Measurements from ENCODE around the gene ANXA1. TPM values are rescaled to one million over a fixed set of nuclear protein-coding genes. Genes with fewer than 3 reads are reported as not detected.

Gene ANXA1
- total RNA-seq, 2 donors from 2014 or later, result 37.9 to 44.8 TPM

DNA sequence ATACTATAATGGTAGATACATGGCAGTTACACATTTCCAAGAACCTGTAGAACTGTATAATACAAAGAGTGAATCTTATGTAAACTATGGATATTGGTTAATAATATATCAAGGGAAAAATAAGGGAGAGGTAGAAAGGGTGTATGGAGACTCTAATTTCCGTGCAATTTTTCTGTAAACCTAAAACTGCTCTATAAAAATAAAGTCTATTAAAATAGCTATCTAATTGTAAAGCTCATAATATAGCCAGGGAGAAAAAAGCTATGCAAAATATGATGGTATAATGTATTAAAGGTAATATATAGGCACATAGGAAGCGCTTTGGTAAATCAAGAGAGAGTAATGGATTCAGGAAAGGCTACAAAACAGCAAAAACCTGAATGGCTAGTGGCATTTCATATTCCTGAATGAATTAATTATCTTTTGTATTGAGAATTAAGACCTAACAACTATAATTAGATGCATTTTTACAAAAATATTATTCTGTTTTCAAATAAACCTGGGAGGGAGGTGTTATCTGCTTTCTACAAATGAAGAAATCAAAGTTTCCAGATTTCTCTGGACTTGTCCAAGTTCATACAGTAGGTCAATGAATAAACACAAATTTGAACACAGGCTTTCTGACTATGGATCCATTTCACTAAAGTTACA is 22.8 kb downstream of the ANXA1 start:
- Histone ChIP-seq H3K27ac (no peak overlapping the region), H3K27me3 (no peaks in the 10 kb centered on the region), H3K4me3 (no peak overlapping the region), H3K36me3 (replicated peaks in 1 of 2; ENCODE audit: insufficient read depth in 1 of 2, low read depth in 2 of 2) (no peaks in the 10 kb centered on the region), H3K4me1 (no peaks in the 10 kb centered on the region), H3K9me3 (no peaks in the 10 kb centered on the region)
- no peak for ATAC-seq
- no peak for DNase-seq
- TF ChIP-seq POLR2A (IDR thresholded peaks at IDR 0.05), result no peak
- TF ChIP-seq, protein P1, sequence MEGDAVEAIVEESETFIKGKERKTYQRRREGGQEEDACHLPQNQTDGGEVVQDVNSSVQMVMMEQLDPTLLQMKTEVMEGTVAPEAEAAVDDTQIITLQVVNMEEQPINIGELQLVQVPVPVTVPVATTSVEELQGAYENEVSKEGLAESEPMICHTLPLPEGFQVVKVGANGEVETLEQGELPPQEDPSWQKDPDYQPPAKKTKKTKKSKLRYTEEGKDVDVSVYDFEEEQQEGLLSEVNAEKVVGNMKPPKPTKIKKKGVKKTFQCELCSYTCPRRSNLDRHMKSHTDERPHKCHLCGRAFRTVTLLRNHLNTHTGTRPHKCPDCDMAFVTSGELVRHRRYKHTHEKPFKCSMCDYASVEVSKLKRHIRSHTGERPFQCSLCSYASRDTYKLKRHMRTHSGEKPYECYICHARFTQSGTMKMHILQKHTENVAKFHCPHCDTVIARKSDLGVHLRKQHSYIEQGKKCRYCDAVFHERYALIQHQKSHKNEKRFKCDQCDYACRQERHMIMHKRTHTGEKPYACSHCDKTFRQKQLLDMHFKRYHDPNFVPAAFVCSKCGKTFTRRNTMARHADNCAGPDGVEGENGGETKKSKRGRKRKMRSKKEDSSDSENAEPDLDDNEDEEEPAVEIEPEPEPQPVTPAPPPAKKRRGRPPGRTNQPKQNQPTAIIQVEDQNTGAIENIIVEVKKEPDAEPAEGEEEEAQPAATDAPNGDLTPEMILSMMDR (IDR thresholded peaks at IDR 0.05), result no peak
- intact Hi-C loops (cut with DNase I), result no loop called here
- 87% methylated on average over 2 of the region's 2 CpGs for WGBS, 2 donors

DNA sequence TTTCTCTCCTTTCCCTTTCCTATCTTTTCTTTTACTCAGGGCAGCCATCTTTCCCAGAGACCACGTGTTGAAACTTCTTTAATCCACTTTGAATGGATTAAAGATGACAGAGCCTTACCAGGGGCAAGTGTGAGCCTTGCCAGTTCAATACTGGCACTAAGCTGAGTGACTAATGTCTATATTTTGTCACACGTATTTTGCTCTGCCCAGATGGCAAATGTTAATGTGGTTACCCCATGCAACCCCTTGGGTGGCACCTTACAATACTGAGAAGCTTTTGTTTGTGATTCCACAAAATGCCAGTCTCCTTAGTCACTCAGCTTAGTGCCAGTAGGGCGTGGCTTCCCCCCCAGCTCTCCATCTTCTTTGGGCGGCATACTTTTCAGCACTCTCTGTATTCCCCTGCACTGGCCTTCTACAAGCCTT is 24.8 kb downstream of the ANXA1 start:
- DNase-seq, result no peak
- no peak overlapping the region for H3K27ac ChIP-seq
- WGBS, 2 donors, result 50 to 61% methylated on average over 4 of the region's 4 CpGs
- no peaks in the 10 kb centered on the region for H3K36me3 ChIP-seq (replicated peaks in 1 of 2; ENCODE audit: insufficient read depth in 1 of 2, low read depth in 2 of 2)
- no peaks in the 10 kb centered on the region for H3K27me3 ChIP-seq
- TF ChIP-seq, protein P1 (IDR thresholded peaks at IDR 0.05), result no peak
- TF ChIP-seq POLR2A (IDR thresholded peaks at IDR 0.05), result no peak
- no peaks in the 10 kb centered on the region for H3K9me3 ChIP-seq
- intact Hi-C loops (cut with DNase I), result no loop called here
- no peak overlapping the region for H3K4me3 ChIP-seq
- no peak for ATAC-seq
- H3K4me1 ChIP-seq, result no peaks in the 10 kb centered on the region

DNA sequence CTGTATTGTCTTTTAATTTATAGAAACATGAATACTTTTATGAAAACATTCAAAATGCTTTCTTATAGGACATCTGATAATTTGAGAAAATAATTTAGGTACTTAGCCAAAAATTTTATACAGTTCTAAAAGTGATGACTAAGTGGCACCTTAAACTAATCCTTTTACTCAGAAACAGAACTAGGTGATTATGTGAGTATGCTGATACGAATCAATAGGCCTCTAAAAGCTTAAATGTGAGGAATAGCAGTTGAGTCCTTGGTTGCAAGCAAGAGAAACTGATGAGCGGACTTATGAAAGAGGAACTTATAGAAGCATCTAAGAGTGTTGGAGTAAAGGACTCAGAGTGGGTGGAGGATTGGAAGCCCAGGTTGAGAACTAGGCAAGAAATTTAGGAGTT is 26.4 kb downstream of the ANXA1 start:
- WGBS, 2 donors, result 57 to 73% methylated on average over 2 of the region's 2 CpGs
- no peak overlapping the region for H3K4me3 ChIP-seq

DNA sequence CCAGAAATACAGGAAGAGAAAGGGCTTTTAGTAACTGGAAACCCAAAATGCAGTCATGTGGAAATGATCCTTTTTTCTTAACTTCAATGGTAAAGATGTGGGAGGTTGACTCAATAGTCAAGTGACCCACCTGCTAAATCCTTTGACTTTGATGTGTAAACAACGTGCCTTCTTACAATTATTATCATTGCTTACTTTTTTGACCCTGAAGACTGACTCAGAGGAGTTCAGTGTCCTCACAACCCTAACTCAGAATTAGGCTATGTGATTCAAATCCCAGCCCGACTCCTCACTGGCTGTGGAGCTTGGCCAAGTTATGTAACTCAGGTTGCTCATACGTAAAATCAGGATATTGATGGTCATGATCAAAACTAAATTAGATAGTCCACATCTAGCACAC is 27.9 kb downstream of the ANXA1 start:
- TF ChIP-seq, protein P1 (IDR thresholded peaks at IDR 0.05), result no peak
- TF ChIP-seq POLR2A (IDR thresholded peaks at IDR 0.05), result no peak
- WGBS, 2 donors, result 23 to 30% methylated on average over 3 of the region's 3 CpGs

More for the DNA sequence above, 26.4 kb downstream of the ANXA1 start:
- no peaks in the 10 kb centered on the region for H3K27me3 ChIP-seq
- DNase-seq (no peak), ATAC-seq (no peak)
- no peaks in the 10 kb centered on the region for H3K4me1 ChIP-seq
- no peak overlapping the region for H3K27ac ChIP-seq
- H3K36me3 ChIP-seq (replicated peaks in 1 of 2; ENCODE audit: insufficient read depth in 1 of 2, low read depth in 2 of 2), result no peaks in the 10 kb centered on the region
- intact Hi-C loops (cut with DNase I), result no loop called here
- no peaks in the 10 kb centered on the region for H3K9me3 ChIP-seq
- TF ChIP-seq, protein P1 (IDR thresholded peaks at IDR 0.05), result no peak
- no peak for TF ChIP-seq POLR2A (IDR thresholded peaks at IDR 0.05)

DNA sequence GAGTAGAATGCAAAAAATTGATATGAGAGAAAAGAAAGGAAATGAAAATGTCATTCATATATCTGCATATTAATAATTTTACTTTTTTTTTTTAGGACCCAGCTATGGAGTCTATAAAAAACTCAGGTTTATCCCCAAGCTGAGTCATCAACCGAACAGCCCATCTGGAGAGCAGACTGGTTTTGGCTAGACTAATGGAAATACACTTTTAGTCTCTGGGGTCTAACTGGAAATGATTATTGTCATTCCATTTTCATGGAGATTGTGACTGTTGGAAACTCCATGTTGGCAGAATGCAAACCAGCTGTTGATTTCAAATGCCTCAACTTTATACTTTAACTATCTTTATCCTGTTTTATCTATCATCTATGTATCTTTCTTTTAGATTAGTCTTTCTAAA is 28.7 kb downstream of the ANXA1 start:
- no peaks in the 10 kb centered on the region for H3K9me3 ChIP-seq
- DNase-seq, result no peak
- ATAC-seq, result no peak
- H3K27ac ChIP-seq, result no peak overlapping the region
- intact Hi-C loops (cut with DNase I), result loop anchor here (10.0 kb wide), 1 partner anchor 76 kb away; no protein-coding TSS in a partner anchor
- TF ChIP-seq, protein P1 (IDR thresholded peaks at IDR 0.05), result no peak
- TF ChIP-seq POLR2A (IDR thresholded peaks at IDR 0.05), result no peak
- H3K36me3 ChIP-seq (replicated peaks in 1 of 2; ENCODE audit: insufficient read depth in 1 of 2, low read depth in 2 of 2), result no peaks in the 10 kb centered on the region
- no peak overlapping the region for H3K4me3 ChIP-seq
- H3K4me1 ChIP-seq, result no peaks in the 10 kb centered on the region
- H3K27me3 ChIP-seq, result no peaks in the 10 kb centered on the region
- 61 to 67% methylated on average over 1 of the region's 1 CpG for WGBS, 2 donors

More for the DNA sequence above, 27.9 kb downstream of the ANXA1 start:
- no peaks in the 10 kb centered on the region for H3K27me3 ChIP-seq
- DNase-seq, result no peak
- no peaks in the 10 kb centered on the region for H3K36me3 ChIP-seq (replicated peaks in 1 of 2; ENCODE audit: insufficient read depth in 1 of 2, low read depth in 2 of 2)
- no peak for ATAC-seq
- intact Hi-C loops (cut with DNase I), result no loop called here
- H3K27ac ChIP-seq, result no peak overlapping the region
- H3K4me3 ChIP-seq, result no peak overlapping the region
- H3K9me3 ChIP-seq, result no peaks in the 10 kb centered on the region
- H3K4me1 ChIP-seq, result no peaks in the 10 kb centered on the region

Data from body of pancreas (tissue), 4 donors.